ENCODE results near the gene CKB.

Gene CKB

GRCh38 chr14:103549361-103550311 is 27.0 kb upstream of the CKB start:
- DNase-seq = no peak

GRCh38 chr14:103548463-103549351 is 26.1 kb upstream of the CKB start:
- no peak for DNase-seq

- no peak for DNase-seq
These were observed 25.4 kb upstream of the CKB start for GRCh38 chr14:103547941-103548462.

- no peak for DNase-seq
These were observed 24.9 kb upstream of the CKB start for GRCh38 chr14:103547455-103547940.

- peak; percentile 79 for DNase-seq
These were observed 24.2 kb upstream of the CKB start for GRCh38 chr14:103546652-103547454.

- DNase-seq = no peak
These were observed 23.5 kb upstream of the CKB start for GRCh38 chr14:103545915-103546651.

- DNase-seq = no peak
These were observed 22.7 kb upstream of the CKB start for GRCh38 chr14:103545219-103545914.

- no peak for DNase-seq
These were observed 22.0 kb upstream of the CKB start for GRCh38 chr14:103544388-103545218.

GRCh38 chr14:103543721-103544387 is 21.2 kb upstream of the CKB start:
- no peak for DNase-seq

GRCh38 chr14:103543140-103543539 is 20.5 kb upstream of the CKB start:
- DNase-seq = no peak

- DNase-seq = no peak
These were observed 20.0 kb upstream of the CKB start for GRCh38 chr14:103542605-103543088.

GRCh38 chr14:103541709-103542604 is 19.3 kb upstream of the CKB start:
- no peak for DNase-seq

- DNase-seq = peak; percentile 15
These were observed 18.4 kb upstream of the CKB start for GRCh38 chr14:103540821-103541708.

- DNase-seq = no peak
These were observed 16.6 kb upstream of the CKB start for GRCh38 chr14:103539056-103539825.

GRCh38 chr14:103538291-103539055 is 15.8 kb upstream of the CKB start:
- DNase-seq = no peak

Measured in activated naive CD4-positive, alpha-beta T cell treated with anti-CD3 and anti-CD28 coated beads, Interleukin-2, amount 50 U/mL, for 16 hours (primary cell).